ENCODE measurements around the gene TCP11L1.

DNA sequence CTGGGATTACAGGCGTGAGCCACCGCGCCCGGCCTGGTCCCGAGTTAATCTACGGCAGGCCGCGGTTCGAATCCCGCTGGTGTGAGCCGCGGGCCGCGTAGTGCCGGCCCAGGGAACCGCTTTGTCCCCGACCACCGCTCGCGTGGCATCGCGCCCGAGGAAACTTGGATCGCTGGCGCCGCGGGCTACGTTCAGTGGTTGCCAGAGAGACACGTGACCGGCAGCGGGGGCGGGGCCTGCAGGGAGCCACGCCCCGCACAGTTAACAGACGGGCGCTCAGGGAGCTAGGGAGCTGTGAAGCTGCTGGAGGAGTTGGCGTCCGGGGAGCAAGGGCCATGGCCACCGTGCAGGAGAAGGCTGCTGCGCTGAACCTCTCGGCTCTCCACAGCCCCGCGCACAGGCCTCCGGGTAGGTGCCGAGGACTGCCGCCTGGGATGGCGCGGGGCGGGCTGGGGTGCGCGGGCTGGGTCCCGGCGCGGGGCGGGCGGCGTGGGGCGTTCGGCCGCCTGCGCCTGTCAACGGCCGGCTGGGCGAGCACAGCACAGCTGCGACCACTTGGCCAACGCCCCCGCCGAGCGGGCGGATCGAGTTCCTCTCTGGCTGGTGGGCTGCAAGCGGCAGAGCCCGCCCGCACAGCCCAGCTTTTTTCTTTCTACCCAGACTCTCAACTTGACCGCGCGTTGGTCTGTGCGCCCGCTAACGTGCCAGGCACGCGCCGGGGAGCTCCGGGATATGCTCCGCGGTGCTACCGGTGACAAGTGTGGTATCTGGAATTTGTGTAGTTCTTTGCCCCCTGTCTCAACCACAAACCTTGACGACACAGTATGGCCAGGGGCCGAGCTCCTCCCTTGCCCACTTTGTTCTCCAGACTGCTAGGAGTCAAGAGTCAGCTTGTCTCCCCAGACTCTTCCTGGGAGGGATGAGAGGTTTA lies 23.5 kb upstream of the TCP11L1 start, which contains the start of gene DEPDC7:
- TF ChIP-seq, protein P1, sequence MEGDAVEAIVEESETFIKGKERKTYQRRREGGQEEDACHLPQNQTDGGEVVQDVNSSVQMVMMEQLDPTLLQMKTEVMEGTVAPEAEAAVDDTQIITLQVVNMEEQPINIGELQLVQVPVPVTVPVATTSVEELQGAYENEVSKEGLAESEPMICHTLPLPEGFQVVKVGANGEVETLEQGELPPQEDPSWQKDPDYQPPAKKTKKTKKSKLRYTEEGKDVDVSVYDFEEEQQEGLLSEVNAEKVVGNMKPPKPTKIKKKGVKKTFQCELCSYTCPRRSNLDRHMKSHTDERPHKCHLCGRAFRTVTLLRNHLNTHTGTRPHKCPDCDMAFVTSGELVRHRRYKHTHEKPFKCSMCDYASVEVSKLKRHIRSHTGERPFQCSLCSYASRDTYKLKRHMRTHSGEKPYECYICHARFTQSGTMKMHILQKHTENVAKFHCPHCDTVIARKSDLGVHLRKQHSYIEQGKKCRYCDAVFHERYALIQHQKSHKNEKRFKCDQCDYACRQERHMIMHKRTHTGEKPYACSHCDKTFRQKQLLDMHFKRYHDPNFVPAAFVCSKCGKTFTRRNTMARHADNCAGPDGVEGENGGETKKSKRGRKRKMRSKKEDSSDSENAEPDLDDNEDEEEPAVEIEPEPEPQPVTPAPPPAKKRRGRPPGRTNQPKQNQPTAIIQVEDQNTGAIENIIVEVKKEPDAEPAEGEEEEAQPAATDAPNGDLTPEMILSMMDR (IDR thresholded peaks at IDR 0.05), result no peak
- TF ChIP-seq POLR2A (IDR thresholded peaks at IDR 0.05) (no peak), POLR2AphosphoS5 (IDR thresholded peaks at IDR 0.05) (peak; percentile 42 to 78 (median 65)), EP300 (IDR thresholded peaks at IDR 0.05) (no peak)

Measured in sigmoid colon (tissue), 4 donors.